Upper lobe of left lung (tissue), 4 donors: ENCODE results near the gene UBN1.
A peak's percentile ranks its signal among the peaks of the same experiment; 100 is the strongest.

ENCODE experiments used
- POLR2A ChIP-seq, 4 donors: fragments of 450-650 bp; IDR thresholded peaks; one replicate each; pipeline ENCODE4 v1.5.1; 2016 to 2017; ENCODE audit warnings: antibody characterized with exemption in 4 of 4, mild to moderate bottlenecking in 2 of 4
- POLR2AphosphoS5 ChIP-seq, 2 donors: sonication (generic); formaldehyde crosslinking; IDR thresholded peaks; one replicate each; pipeline ENCODE4 v1.5.1; 2017; ENCODE audit warnings: antibody characterized with exemption in 2 of 2
- TF ChIP-seq, protein P1 (sequence below), 6 experiments: fragments of 450-650 bp in 4 of 6; fragments of 200-600 bp in 2 of 6; sonication (generic) in 2 of 6; IDR thresholded peaks; one replicate each; pipeline ENCODE4 v1.5.1; 2016 to 2019; ENCODE audit warnings: antibody characterized with exemption in 6 of 6

DNA sequence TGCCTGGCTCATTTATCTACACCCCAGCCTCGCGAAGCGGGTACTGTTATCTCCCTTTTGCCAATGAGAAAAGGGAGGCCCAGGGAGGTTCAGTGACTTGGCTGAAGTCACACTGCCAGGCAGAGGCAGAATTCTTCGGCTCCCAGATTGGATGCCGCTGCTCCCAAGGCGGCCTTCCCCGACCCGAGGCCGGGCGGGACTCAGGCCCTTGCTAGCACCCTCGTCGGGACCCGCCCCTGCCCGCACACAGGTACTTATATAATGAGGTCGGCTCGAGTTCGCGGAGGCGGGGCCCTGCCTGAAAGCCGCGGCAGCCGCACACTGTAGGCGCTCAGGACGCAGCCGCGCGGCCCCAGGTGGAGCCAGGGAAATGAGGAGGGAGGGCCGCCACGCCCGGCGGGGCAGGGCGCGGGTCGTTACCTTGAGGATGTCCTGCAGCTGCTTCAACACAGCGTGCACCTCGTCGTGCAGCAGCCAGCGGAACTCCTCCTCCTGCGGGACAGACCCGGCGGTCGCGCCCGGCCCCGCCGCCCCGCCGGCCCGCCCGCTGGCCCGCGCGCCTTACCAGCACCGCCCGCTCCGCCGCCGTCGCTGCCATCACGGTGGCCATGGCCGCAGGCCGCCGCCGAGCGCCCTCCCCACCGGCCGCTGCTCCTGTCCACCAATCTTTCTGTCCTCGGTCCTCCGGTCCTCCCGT, 45.2 kb upstream of the UBN1 start, which contains the start of gene ROGDI:
- TF ChIP-seq POLR2A (IDR thresholded peaks at IDR 0.05), result peak in 1 of 4 donors; percentile 61
- TF ChIP-seq, protein P1, sequence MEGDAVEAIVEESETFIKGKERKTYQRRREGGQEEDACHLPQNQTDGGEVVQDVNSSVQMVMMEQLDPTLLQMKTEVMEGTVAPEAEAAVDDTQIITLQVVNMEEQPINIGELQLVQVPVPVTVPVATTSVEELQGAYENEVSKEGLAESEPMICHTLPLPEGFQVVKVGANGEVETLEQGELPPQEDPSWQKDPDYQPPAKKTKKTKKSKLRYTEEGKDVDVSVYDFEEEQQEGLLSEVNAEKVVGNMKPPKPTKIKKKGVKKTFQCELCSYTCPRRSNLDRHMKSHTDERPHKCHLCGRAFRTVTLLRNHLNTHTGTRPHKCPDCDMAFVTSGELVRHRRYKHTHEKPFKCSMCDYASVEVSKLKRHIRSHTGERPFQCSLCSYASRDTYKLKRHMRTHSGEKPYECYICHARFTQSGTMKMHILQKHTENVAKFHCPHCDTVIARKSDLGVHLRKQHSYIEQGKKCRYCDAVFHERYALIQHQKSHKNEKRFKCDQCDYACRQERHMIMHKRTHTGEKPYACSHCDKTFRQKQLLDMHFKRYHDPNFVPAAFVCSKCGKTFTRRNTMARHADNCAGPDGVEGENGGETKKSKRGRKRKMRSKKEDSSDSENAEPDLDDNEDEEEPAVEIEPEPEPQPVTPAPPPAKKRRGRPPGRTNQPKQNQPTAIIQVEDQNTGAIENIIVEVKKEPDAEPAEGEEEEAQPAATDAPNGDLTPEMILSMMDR (IDR thresholded peaks at IDR 0.05), result no peak
- peak in 1 of 2 donors; percentile 30 for TF ChIP-seq POLR2AphosphoS5 (IDR thresholded peaks at IDR 0.05)
